Smooth muscle cell (in vitro differentiated cells): ENCODE measurements around the gene NR3C2. TPM values are rescaled to one million over a fixed set of nuclear protein-coding genes. Genes with fewer than 3 reads are reported as not detected.

Experiments used
- DNase-seq: peaks from one replicate; lab custom pipeline; 2025; ENCODE audit not compliant: unreplicated experiment; lab: John Stamatoyannopoulos, UW
- H2AFZ ChIP-seq: fragments of 200-600 bp; sonication (generic); 2 replicates; pipeline ENCODE4 v1.6.0; 2016; ENCODE audit warnings: antibody characterized with exemption, low read depth, mild to moderate bottlenecking
- H3F3A ChIP-seq: fragments of 200-600 bp; sonication (generic); 2 replicates; pipeline ENCODE4 v1.6.0; 2017; ENCODE audit warnings: antibody characterized with exemption, low read depth
- H3K27ac ChIP-seq: fragments of 200-600 bp; sonication (generic); 2 replicates; pipeline ENCODE4 v1.5.1; 2016; ENCODE audit warnings: low read depth, mild to moderate bottlenecking
- H3K27me3 ChIP-seq: fragments of 200-600 bp; sonication (generic); 2 replicates; pipeline ENCODE4 v1.6.1; 2016; ENCODE audit warnings: low read depth, mild to moderate bottlenecking
- H3K36me3 ChIP-seq: fragments of 200-600 bp; sonication (generic); 2 replicates; pipeline ENCODE4 v1.5.1; 2016; ENCODE audit warnings: low read depth
- H3K4me1 ChIP-seq: fragments of 200-600 bp; sonication (generic); 2 replicates; pipeline ENCODE4 v1.5.1; 2016; ENCODE audit warnings: low read depth
- H3K4me2 ChIP-seq: fragments of 200-600 bp; sonication (generic); 2 replicates; pipeline ENCODE4 v1.6.0; 2016; ENCODE audit warnings: mild to moderate bottlenecking
- H3K4me3 ChIP-seq: fragments of 200-600 bp; sonication (generic); 2 replicates; pipeline ENCODE4 v1.5.1; 2016; ENCODE audit warnings: mild to moderate bottlenecking
- H3K79me2 ChIP-seq: fragments of 200-600 bp; sonication (generic); 2 replicates; pipeline ENCODE4 v1.6.0; 2016; ENCODE audit warnings: low read depth, mild to moderate bottlenecking
- H3K9ac ChIP-seq: fragments of 200-600 bp; sonication (generic); 2 replicates; pipeline ENCODE4 v1.6.0; 2016; ENCODE audit warnings: low read depth
- H3K9me3 ChIP-seq: fragments of 200-600 bp; sonication (generic); replicated peaks from 2 replicates; pipeline ENCODE4 v1.5.1; 2016; ENCODE audit warnings: low read depth
- H4K20me1 ChIP-seq: fragments of 200-600 bp; sonication (generic); 2 replicates; pipeline ENCODE4 v1.6.0; 2016; ENCODE audit warnings: low read depth
- CTCF ChIP-seq: fragments of 200-600 bp; sonication (generic); IDR thresholded peaks from 2 replicates; pipeline ENCODE4 v1.5.1; 2017; ENCODE audit warnings: borderline replicate concordance, mild to moderate bottlenecking, antibody characterized with exemption; ENCODE audit not compliant: insufficient read depth, poor library complexity, severe bottlenecking
- WGBS: methylation state at CpG from one replicate; pipeline ENCODE4 v1.1.7; 2016; ENCODE audit warnings: low lambda C conversion rate; 5-methylcytosine and 5-hydroxymethylcytosine counted together
- polyA plus RNA-seq: library from polyadenylated mRNA; unstranded; fragments of >200 nt; fragmentation: Nextera tagmentation; extraction: Ambion mirVana; gene quantifications from 2 replicates; pipeline ENCODE4 v1.2.1, GENCODE V29; 2016
- total RNA-seq: library from RNA; depleted of rRNA; stranded (reverse); fragments of >200 nt; gene quantifications from 2 replicates; pipeline ENCODE4 v1.2.3, GENCODE V29; 2014

Gene NR3C2
- total and polyA plus RNA-seq, 2 experiments from 2014 or later: 0.09 TPM; not detected in 1

DNA sequence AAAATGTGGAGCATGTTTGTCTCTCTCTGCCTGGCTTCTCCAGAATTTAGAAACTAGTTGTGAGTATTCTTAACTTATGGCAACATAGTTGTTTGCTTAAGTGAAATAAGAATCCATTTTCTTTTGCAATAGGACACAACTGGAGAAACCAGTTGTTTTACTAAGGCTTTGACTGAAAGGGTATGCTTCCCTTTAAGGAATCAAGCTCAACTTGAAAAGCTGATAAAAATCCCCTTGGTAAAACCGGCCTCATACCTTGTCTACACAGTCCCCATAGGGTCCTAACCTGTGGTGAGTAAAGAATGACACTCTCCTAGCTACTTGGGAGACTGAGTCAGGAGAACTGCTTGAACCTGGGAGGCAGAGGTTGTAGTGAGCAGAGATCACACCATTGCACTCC is 139.8 kb downstream of the NR3C2 start:
- H3K4me2 ChIP-seq: no peak overlapping the region
- DNase-seq: no peak
- no peaks in the 10 kb centered on the region for H3K4me1 ChIP-seq
- no peak overlapping the region for H3K27ac ChIP-seq
- 87% methylated on average over 1 of the region's 1 CpG for WGBS
- H3F3A ChIP-seq: no peaks in the 10 kb centered on the region
- H3K4me3 ChIP-seq: no peak overlapping the region
- H3K9me3 ChIP-seq: no peaks in the 10 kb centered on the region
- no peaks in the 10 kb centered on the region for H3K36me3 ChIP-seq
- no peak overlapping the region for H2AFZ ChIP-seq
- H3K79me2 ChIP-seq: no peaks in the 10 kb centered on the region
- H3K9ac ChIP-seq: no peak overlapping the region
- no peaks in the 10 kb centered on the region for H4K20me1 ChIP-seq
- no peaks in the 10 kb centered on the region for H3K27me3 ChIP-seq
- no peak for TF ChIP-seq CTCF

DNA sequence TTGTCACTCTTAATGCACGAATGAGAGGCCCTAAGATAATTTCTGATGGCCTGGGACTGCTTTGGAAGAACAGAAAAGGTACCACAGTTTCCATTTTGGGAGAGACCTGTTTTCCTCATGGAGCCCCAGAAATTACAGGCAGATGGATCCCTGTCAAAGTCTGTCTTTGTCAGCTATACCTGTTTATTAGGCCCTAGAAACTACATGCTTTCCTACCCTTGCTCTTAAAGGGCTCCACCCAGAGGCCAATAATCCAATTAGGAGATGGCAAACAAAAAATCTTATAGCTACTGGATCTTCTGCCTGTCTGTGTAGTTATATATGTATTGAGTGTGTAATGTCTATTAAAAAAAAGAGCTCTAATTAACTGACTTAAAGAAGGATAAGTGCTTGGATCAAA is 141.3 kb downstream of the NR3C2 start:
- H3F3A ChIP-seq: no peaks in the 10 kb centered on the region
- no peaks in the 10 kb centered on the region for H3K4me1 ChIP-seq
- H3K27me3 ChIP-seq: no peaks in the 10 kb centered on the region
- H3K4me3 ChIP-seq: no peak overlapping the region
- no peak for TF ChIP-seq CTCF
- no peak overlapping the region for H3K27ac ChIP-seq
- no peaks in the 10 kb centered on the region for H4K20me1 ChIP-seq
- H2AFZ ChIP-seq: no peak overlapping the region
- H3K9ac ChIP-seq: no peak overlapping the region
- H3K36me3 ChIP-seq: no peaks in the 10 kb centered on the region
- H3K9me3 ChIP-seq: no peaks in the 10 kb centered on the region
- 81% methylated on average over 1 of the region's 1 CpG for WGBS
- H3K4me2 ChIP-seq: no peak overlapping the region
- H3K79me2 ChIP-seq: no peaks in the 10 kb centered on the region
- no peak for DNase-seq

GRCh38 chr4:148299337-148299736 is 142.9 kb downstream of the NR3C2 start:
- no peak for DNase-seq
- 90% methylated on average over 9 of the region's 9 CpGs for WGBS
- H3K4me3 ChIP-seq: no peak overlapping the region

More at GRCh38 chr4:148299337-148299736, 142.9 kb downstream of the NR3C2 start:
- Histone ChIP-seq H4K20me1 (no peaks in the 10 kb centered on the region), H3K36me3 (no peaks in the 10 kb centered on the region), H3K9ac (no peak overlapping the region), H2AFZ (no peak overlapping the region), H3K4me2 (no peak overlapping the region), H3F3A (no peaks in the 10 kb centered on the region), H3K9me3 (no peaks in the 10 kb centered on the region), H3K79me2 (no peaks in the 10 kb centered on the region), H3K27ac (no peak overlapping the region), H3K27me3 (no peaks in the 10 kb centered on the region), H3K4me1 (no peaks in the 10 kb centered on the region)
- no peak for TF ChIP-seq CTCF
